HepG2 (cell line): ENCODE data around the gene STARD10. TPM values are rescaled to one million over a fixed set of nuclear protein-coding genes. Genes with fewer than 3 reads are reported as not detected.

ENCODE experiments used
- GLMP ChIP-seq: sonication (generic); formaldehyde crosslinking; IDR thresholded peaks from 2 replicates; pipeline ENCODE4 v1.9.0; 2021; ENCODE audit warnings: missing genetic modification reagents, mild to moderate bottlenecking, borderline replicate concordance
- HCFC1 ChIP-seq: fragments of 150-350 bp; IDR thresholded peaks from 2 replicates; pipeline ENCODE4 v1.6.1; 2014; ENCODE audit warnings: low read depth, low read length
- KLF9 ChIP-seq: IDR thresholded peaks from 2 replicates; pipeline ENCODE4 v1.6.1; 2016; ENCODE audit warnings: low read depth
- MED13 ChIP-seq: sonication (generic); formaldehyde crosslinking; IDR thresholded peaks from 2 replicates; pipeline ENCODE4 v1.5.0; 2020; ENCODE audit warnings: missing genetic modification reagents
- NAIF1 ChIP-seq: sonication (generic); formaldehyde crosslinking; IDR thresholded peaks from 2 replicates; pipeline ENCODE4 v1.5.0; 2020; ENCODE audit warnings: mild to moderate bottlenecking, missing genetic modification reagents, borderline replicate concordance
- PCBP1 ChIP-seq: fragments of 200-400 bp; formaldehyde crosslinking; IDR thresholded peaks from 2 replicates; pipeline ENCODE4 v1.6.1; 2017; ENCODE audit warnings: mild to moderate bottlenecking, low read depth, low read length, borderline replicate concordance
- REL ChIP-seq: sonication (generic); formaldehyde crosslinking; conservative IDR thresholded peaks from 2 replicates; pipeline ENCODE4 v1.8.0; 2022; ENCODE audit warnings: mild to moderate bottlenecking, missing genetic modification reagents, moderate library complexity
- SUZ12 ChIP-seq: fragments of 150-350 bp; IDR thresholded peaks from 2 replicates; pipeline ENCODE4 v1.6.1; 2014; ENCODE audit warnings: low read depth, low read length
- TAF15 ChIP-seq: fragments of 200-400 bp; formaldehyde crosslinking; IDR thresholded peaks from one replicate; pipeline ENCODE4 v1.6.1; 2018; ENCODE audit warnings: mild to moderate bottlenecking, low read depth, low read length; ENCODE audit not compliant: poor library complexity, severe bottlenecking
- TCF7L2 ChIP-seq: IDR thresholded peaks from 2 replicates; pipeline ENCODE4 v1.6.1; 2011; ENCODE audit warnings: mild to moderate bottlenecking, low read depth, low read length, moderate library complexity
- THAP11 ChIP-seq: IDR thresholded peaks from 2 replicates; pipeline ENCODE4 v1.6.1; 2016; ENCODE audit warnings: missing biosample characterization, missing genetic modification reagents
- ZFY ChIP-seq: sonication (generic); formaldehyde crosslinking; IDR thresholded peaks from 2 replicates; pipeline ENCODE4 v1.4.0; 2020; ENCODE audit warnings: missing genetic modification reagents
- ZNF160 ChIP-seq: sonication (generic); formaldehyde crosslinking; IDR thresholded peaks from 2 replicates; pipeline ENCODE4 v1.8.0; 2022; ENCODE audit warnings: mild to moderate bottlenecking, inconsistent platforms, missing genetic modification reagents
- ZSCAN22 ChIP-seq: sonication (generic); formaldehyde crosslinking; IDR thresholded peaks from 2 replicates; pipeline ENCODE4 v1.4.0; 2020; ENCODE audit warnings: mild to moderate bottlenecking, missing genetic modification reagents
- polyA plus RNA-seq, 8 experiments: library from polyadenylated mRNA; depleted of rRNA in 3 of 8; stranded (reverse) in 7 of 8; unstranded in 1 of 8; fragments of >200 nt; fragmentation: Illumina TruSeq in 4 of 8; extraction: Trizol in 4 of 8; gene quantifications; 2 replicates each; pipeline versions ENCODE4 v1.2.1 to v1.2.3, GENCODE V29; 2011 to 2016; ENCODE audit warnings: low read depth in 4 of 8, missing spikeins in 1 of 8, mixed read lengths in 1 of 8; ENCODE audit not compliant: insufficient read depth in 1 of 8
- total RNA-seq, 5 experiments: library from RNA; depleted of rRNA; stranded (reverse); fragments of >200 nt; fragmentation: Illumina TruSeq; extraction: Trizol; gene quantifications; 2 replicates each; pipeline ENCODE4 v1.2.3, GENCODE V29; 2016; ENCODE audit warnings: low read depth in 1 of 5
- TF ChIP-seq, protein P1 (sequence below), 2 experiments: sonication (generic) in 1 of 2; formaldehyde crosslinking in 1 of 2; IDR thresholded peaks; 2 replicates each; pipeline versions ENCODE4 v1.4.0 to v1.6.1; 2016 to 2020; ENCODE audit warnings: borderline replicate concordance in 1 of 2, low read depth in 1 of 2, mild to moderate bottlenecking in 1 of 2, missing genetic modification reagents in 1 of 2
- TF ChIP-seq, protein P2 (sequence below): sonication (generic); formaldehyde crosslinking; IDR thresholded peaks from 2 replicates; pipeline ENCODE4 v1.5.1; 2020; ENCODE audit warnings: mild to moderate bottlenecking, missing genetic modification reagents, moderate library complexity
- TF ChIP-seq, protein P3 (sequence below): sonication (generic); formaldehyde crosslinking; conservative IDR thresholded peaks from 2 replicates; pipeline ENCODE4 v1.4.0; 2020; ENCODE audit warnings: mild to moderate bottlenecking, missing genetic modification reagents, moderate library complexity

STARD10 gene
- total and polyA plus RNA-seq, 2 of the 13 experiments (the other 11 are each of a cell fraction or from before 2014, with no cell fraction given), result 260 to 341 TPM

- TF ChIP-seq, protein P1, sequence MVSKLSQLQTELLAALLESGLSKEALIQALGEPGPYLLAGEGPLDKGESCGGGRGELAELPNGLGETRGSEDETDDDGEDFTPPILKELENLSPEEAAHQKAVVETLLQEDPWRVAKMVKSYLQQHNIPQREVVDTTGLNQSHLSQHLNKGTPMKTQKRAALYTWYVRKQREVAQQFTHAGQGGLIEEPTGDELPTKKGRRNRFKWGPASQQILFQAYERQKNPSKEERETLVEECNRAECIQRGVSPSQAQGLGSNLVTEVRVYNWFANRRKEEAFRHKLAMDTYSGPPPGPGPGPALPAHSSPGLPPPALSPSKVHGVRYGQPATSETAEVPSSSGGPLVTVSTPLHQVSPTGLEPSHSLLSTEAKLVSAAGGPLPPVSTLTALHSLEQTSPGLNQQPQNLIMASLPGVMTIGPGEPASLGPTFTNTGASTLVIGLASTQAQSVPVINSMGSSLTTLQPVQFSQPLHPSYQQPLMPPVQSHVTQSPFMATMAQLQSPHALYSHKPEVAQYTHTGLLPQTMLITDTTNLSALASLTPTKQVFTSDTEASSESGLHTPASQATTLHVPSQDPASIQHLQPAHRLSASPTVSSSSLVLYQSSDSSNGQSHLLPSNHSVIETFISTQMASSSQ (IDR thresholded peaks at IDR 0.05; ENCODE audit: low read depth), result no peak
- TF ChIP-seq, protein P1 (CRISPR knock-in tag; IDR thresholded peaks at IDR 0.05; ENCODE audit: borderline replicate concordance), result peak; percentile 42; the same call in 1 of the 2 replicates
- peak; percentile 62 for TF ChIP-seq ZFY (CRISPR knock-in tag)
- no peak for TF ChIP-seq ZSCAN22 (CRISPR knock-in tag)
- TF ChIP-seq KLF9 (CRISPR knock-in tag), result no peak
- no peak for TF ChIP-seq ZNF160
- no peak for TF ChIP-seq GLMP (CRISPR knock-in tag)
- peak; percentile 79; the same call in 1 of the 2 replicates for TF ChIP-seq PCBP1
- no peak for TF ChIP-seq MED13 (CRISPR knock-in tag)
- no peak for TF ChIP-seq NAIF1 (CRISPR knock-in tag)
- no peak for TF ChIP-seq SUZ12
- no peak for TF ChIP-seq TCF7L2
- TF ChIP-seq, protein P2, sequence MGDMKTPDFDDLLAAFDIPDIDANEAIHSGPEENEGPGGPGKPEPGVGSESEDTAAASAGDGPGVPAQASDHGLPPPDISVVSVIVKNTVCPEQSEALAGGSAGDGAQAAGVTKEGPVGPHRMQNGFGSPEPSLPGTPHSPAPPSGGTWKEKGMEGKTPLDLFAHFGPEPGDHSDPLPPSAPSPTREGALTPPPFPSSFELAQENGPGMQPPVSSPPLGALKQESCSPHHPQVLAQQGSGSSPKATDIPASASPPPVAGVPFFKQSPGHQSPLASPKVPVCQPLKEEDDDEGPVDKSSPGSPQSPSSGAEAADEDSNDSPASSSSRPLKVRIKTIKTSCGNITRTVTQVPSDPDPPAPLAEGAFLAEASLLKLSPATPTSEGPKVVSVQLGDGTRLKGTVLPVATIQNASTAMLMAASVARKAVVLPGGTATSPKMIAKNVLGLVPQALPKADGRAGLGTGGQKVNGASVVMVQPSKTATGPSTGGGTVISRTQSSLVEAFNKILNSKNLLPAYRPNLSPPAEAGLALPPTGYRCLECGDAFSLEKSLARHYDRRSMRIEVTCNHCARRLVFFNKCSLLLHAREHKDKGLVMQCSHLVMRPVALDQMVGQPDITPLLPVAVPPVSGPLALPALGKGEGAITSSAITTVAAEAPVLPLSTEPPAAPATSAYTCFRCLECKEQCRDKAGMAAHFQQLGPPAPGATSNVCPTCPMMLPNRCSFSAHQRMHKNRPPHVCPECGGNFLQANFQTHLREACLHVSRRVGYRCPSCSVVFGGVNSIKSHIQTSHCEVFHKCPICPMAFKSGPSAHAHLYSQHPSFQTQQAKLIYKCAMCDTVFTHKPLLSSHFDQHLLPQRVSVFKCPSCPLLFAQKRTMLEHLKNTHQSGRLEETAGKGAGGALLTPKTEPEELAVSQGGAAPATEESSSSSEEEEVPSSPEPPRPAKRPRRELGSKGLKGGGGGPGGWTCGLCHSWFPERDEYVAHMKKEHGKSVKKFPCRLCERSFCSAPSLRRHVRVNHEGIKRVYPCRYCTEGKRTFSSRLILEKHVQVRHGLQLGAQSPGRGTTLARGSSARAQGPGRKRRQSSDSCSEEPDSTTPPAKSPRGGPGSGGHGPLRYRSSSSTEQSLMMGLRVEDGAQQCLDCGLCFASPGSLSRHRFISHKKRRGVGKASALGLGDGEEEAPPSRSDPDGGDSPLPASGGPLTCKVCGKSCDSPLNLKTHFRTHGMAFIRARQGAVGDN (CRISPR knock-in tag), result peak; percentile 73
- TF ChIP-seq TAF15, result no peak
- no peak for TF ChIP-seq HCFC1
- TF ChIP-seq, protein P3, sequence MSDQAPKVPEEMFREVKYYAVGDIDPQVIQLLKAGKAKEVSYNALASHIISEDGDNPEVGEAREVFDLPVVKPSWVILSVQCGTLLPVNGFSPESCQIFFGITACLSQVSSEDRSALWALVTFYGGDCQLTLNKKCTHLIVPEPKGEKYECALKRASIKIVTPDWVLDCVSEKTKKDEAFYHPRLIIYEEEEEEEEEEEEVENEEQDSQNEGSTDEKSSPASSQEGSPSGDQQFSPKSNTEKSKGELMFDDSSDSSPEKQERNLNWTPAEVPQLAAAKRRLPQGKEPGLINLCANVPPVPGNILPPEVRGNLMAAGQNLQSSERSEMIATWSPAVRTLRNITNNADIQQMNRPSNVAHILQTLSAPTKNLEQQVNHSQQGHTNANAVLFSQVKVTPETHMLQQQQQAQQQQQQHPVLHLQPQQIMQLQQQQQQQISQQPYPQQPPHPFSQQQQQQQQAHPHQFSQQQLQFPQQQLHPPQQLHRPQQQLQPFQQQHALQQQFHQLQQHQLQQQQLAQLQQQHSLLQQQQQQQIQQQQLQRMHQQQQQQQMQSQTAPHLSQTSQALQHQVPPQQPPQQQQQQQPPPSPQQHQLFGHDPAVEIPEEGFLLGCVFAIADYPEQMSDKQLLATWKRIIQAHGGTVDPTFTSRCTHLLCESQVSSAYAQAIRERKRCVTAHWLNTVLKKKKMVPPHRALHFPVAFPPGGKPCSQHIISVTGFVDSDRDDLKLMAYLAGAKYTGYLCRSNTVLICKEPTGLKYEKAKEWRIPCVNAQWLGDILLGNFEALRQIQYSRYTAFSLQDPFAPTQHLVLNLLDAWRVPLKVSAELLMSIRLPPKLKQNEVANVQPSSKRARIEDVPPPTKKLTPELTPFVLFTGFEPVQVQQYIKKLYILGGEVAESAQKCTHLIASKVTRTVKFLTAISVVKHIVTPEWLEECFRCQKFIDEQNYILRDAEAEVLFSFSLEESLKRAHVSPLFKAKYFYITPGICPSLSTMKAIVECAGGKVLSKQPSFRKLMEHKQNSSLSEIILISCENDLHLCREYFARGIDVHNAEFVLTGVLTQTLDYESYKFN, result peak; percentile 62
- 0 out of 2 replicates have a peak, but pooled peaks have one; percentile 40 for TF ChIP-seq THAP11 (CRISPR knock-in tag)
- TF ChIP-seq REL, result no peak
Measured at GRCh38 chr11:72750086-72750485, 43.8 kb downstream of the STARD10 start (continued).
